ENCODE data around the gene NR2F2. TPM values are rescaled to one million over a fixed set of nuclear protein-coding genes. Genes with fewer than 3 reads are reported as not detected.

Gene NR2F2
- total and polyA plus RNA-seq, 2 of the 13 experiments (the other 11 are each of a cell fraction or from before 2014, with no cell fraction given), result 3.5 to 4.7 TPM

DNA sequence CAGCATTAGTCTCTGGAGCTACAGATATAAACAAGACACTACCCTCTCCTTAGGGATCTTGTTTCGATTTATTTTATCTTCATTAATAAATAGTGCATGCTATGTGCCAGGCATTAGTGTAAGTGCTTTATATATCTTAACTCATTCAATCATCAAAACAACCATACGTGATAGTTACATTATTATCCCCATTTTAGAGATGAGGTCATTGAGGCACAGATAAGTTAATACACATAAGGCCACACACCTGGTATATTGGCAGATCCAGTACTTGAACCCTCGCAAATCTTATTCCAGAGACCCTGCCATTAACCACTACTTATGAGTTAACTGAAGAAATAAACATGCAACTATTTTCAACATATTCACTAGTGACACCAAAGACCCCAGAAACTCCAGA lies 25.7 kb upstream of the NR2F2 start (continued):
- TF ChIP-seq HOXA9 (CRISPR knock-in tag; IDR thresholded peaks at IDR 0.05; ENCODE audit: borderline replicate concordance), result no peak
- TF ChIP-seq SMARCC2 (IDR thresholded peaks at IDR 0.05), result no peak
- no peak for TF ChIP-seq POLR2AphosphoS2 (IDR thresholded peaks at IDR 0.05; ENCODE audit: low read depth, low read length)
- TF ChIP-seq, protein P1, sequence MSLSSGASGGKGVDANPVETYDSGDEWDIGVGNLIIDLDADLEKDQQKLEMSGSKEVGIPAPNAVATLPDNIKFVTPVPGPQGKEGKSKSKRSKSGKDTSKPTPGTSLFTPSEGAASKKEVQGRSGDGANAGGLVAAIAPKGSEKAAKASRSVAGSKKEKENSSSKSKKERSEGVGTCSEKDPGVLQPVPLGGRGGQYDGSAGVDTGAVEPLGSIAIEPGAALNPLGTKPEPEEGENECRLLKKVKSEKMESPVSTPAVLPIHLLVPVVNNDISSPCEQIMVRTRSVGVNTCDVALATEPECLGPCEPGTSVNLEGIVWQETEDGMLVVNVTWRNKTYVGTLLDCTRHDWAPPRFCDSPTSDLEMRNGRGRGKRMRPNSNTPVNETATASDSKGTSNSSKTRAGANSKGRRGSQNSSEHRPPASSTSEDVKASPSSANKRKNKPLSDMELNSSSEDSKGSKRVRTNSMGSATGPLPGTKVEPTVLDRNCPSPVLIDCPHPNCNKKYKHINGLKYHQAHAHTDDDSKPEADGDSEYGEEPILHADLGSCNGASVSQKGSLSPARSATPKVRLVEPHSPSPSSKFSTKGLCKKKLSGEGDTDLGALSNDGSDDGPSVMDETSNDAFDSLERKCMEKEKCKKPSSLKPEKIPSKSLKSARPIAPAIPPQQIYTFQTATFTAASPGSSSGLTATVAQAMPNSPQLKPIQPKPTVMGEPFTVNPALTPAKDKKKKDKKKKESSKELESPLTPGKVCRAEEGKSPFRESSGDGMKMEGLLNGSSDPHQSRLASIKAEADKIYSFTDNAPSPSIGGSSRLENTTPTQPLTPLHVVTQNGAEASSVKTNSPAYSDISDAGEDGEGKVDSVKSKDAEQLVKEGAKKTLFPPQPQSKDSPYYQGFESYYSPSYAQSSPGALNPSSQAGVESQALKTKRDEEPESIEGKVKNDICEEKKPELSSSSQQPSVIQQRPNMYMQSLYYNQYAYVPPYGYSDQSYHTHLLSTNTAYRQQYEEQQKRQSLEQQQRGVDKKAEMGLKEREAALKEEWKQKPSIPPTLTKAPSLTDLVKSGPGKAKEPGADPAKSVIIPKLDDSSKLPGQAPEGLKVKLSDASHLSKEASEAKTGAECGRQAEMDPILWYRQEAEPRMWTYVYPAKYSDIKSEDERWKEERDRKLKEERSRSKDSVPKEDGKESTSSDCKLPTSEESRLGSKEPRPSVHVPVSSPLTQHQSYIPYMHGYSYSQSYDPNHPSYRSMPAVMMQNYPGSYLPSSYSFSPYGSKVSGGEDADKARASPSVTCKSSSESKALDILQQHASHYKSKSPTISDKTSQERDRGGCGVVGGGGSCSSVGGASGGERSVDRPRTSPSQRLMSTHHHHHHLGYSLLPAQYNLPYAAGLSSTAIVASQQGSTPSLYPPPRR (CRISPR knock-in tag; IDR thresholded peaks at IDR 0.05; ENCODE audit: borderline replicate concordance), result no peak
- TF ChIP-seq ZFAT (CRISPR knock-in tag; conservative IDR thresholded peaks at IDR 0.05), result no peak
- no peak for TF ChIP-seq NR2F6 (IDR thresholded peaks at IDR 0.05)
- TF ChIP-seq NR2F6 (CRISPR knock-in tag; IDR thresholded peaks at IDR 0.05), result no peak
- no peak for TF ChIP-seq ZKSCAN8 (CRISPR knock-in tag; IDR thresholded peaks at IDR 0.05; ENCODE audit: borderline replicate concordance)
- no peak for TF ChIP-seq CENPT (CRISPR knock-in tag; IDR thresholded peaks at IDR 0.05; ENCODE audit: low read depth)

- in situ Hi-C loops (cut with HindIII; ENCODE audit: extremely low pct_ligation_motif_present, low pct_unique_long_range_greater_than_20kb), result no loop called here
- no peak overlapping the region for H3K9ac ChIP-seq (ENCODE audit: insufficient read depth, low read depth, low read length)
- 100% methylated on average over 1 of the region's 1 CpG for WGBS (ENCODE audit: low lambda C conversion rate)
- FAIRE-seq (no peak), DNase-seq (ENCODE audit: low spot score) (no peak), ATAC-seq (no peak)
- intact Hi-C loops (cut with micrococcal nuclease; ENCODE audit: unreplicated experiment), result no loop called here
- ChIA-PET POLR2A (no interaction called here), CTCF (ENCODE audit: low intra/inter-chr PET ratio, low total read pairs) (no interaction called here)
- no peak overlapping the region for H3K4me2 ChIP-seq (ENCODE audit: low read depth, low read length)
- H3K36me3 ChIP-seq (replicated peaks in 1 of 2; ENCODE audit: control insufficient read depth in 1 of 2, insufficient read depth in 2 of 2, low read length in 2 of 2), result no peaks in the 10 kb centered on the region
- H3K9me3 ChIP-seq (ENCODE audit: low read length), result no peaks in the 10 kb centered on the region
- H3K79me2 ChIP-seq (ENCODE audit: insufficient read depth, low read length), result no peaks in the 10 kb centered on the region
- no peaks in the 10 kb centered on the region for H3K27me3 ChIP-seq (ENCODE audit: control insufficient read depth in 1 of 2, insufficient read depth in 2 of 2, low read length in 2 of 2)
- H3K4me3 ChIP-seq (replicated peaks in 1 of 3; ENCODE audit: insufficient read depth in 1 of 3, low read depth in 2 of 3, low read length in 3 of 3), result no peak overlapping the region
- H4K20me1 ChIP-seq (ENCODE audit: insufficient read depth, low read length), result no peaks in the 10 kb centered on the region
- 0 out of 2 replicates have a peak, but pooled peaks cover 5% of the 10 kb centered on the region for H3K4me1 ChIP-seq (ENCODE audit: insufficient read depth, low read length)
- BruUV-seq (replicated peaks), result no TSS peak
- no peak overlapping the region for H3K27ac ChIP-seq (ENCODE audit: extremely low read length, insufficient read depth, low read length)
- no peak overlapping the region for H2AFZ ChIP-seq (ENCODE audit: low read length)
- TF ChIP-seq ZNF225 (CRISPR knock-in tag; IDR thresholded peaks at IDR 0.05) (no peak), ZNF350 (CRISPR knock-in tag; IDR thresholded peaks at IDR 0.05; ENCODE audit: borderline replicate concordance, low read depth) (no peak), ZBTB38 (CRISPR knock-in tag; IDR thresholded peaks at IDR 0.05) (no peak), PRPF4 (IDR thresholded peaks at IDR 0.05; ENCODE audit: low read depth, low read length, poor library complexity, severe bottlenecking) (no peak), CHD4 (IDR thresholded peaks at IDR 0.05; ENCODE audit: borderline replicate concordance, low read length) (no peak), ZSCAN31 (CRISPR knock-in tag; IDR thresholded peaks at IDR 0.05; ENCODE audit: low read depth) (no peak), RAD21 (CRISPR knock-in tag; IDR thresholded peaks at IDR 0.05) (no peak), ZNF234 (CRISPR knock-in tag; conservative IDR thresholded peaks at IDR 0.05) (no peak), SMAD1 (CRISPR knock-in tag; IDR thresholded peaks at IDR 0.05; ENCODE audit: borderline replicate concordance, low read depth) (no peak), ZBTB3 (CRISPR knock-in tag; IDR thresholded peaks at IDR 0.05; ENCODE audit: borderline replicate concordance, low read depth) (no peak), RFXAP (CRISPR knock-in tag; IDR thresholded peaks at IDR 0.05; ENCODE audit: borderline replicate concordance) (no peak), HNF4A (CRISPR knock-in tag; IDR thresholded peaks at IDR 0.05) (no peak)
- TF ChIP-seq, protein P2, sequence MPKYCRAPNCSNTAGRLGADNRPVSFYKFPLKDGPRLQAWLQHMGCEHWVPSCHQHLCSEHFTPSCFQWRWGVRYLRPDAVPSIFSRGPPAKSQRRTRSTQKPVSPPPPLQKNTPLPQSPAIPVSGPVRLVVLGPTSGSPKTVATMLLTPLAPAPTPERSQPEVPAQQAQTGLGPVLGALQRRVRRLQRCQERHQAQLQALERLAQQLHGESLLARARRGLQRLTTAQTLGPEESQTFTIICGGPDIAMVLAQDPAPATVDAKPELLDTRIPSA (CRISPR knock-in tag; IDR thresholded peaks at IDR 0.05; ENCODE audit: borderline replicate concordance), result no peak
These were observed 24.2 kb upstream of the NR2F2 start for GRCh38 chr15:96306321-96306720.
